ENCODE measurements around the gene GLRX. TPM values are rescaled to one million over a fixed set of nuclear protein-coding genes. Genes with fewer than 3 reads are reported as not detected.

Gene GLRX
- total RNA-seq, 1 donor from 2014 or later: 79.6 TPM

- no peak for TF ChIP-seq CTCF (IDR thresholded peaks at IDR 0.05; ENCODE audit: partially characterized antibody, unreplicated experiment)
- Mint-ChIP-seq H3K4me3 (ENCODE audit: unreplicated experiment) (no peak overlapping the region), H3K4me1 (ENCODE audit: low read depth, unreplicated experiment) (no peaks in the 10 kb centered on the region), H3K9me3 (ENCODE audit: unreplicated experiment) (peaks cover 6% of the 10 kb centered on the region), H3K36me3 (ENCODE audit: unreplicated experiment) (peaks cover 5% of the 10 kb centered on the region), H3K27ac (ENCODE audit: unreplicated experiment) (no peak overlapping the region), H3K27me3 (ENCODE audit: unreplicated experiment) (no peaks in the 10 kb centered on the region)
- no peak for DNase-seq
Measured at GRCh38 chr5:95798545-95798944, 24.0 kb downstream of the GLRX start.

GRCh38 chr5:95798048-95798447, 24.5 kb downstream of the GLRX start:
- Mint-ChIP-seq H3K27ac (ENCODE audit: unreplicated experiment) (no peak overlapping the region), H3K36me3 (ENCODE audit: unreplicated experiment) (peaks cover 5% of the 10 kb centered on the region)
- no peak for TF ChIP-seq CTCF (IDR thresholded peaks at IDR 0.05; ENCODE audit: partially characterized antibody, unreplicated experiment)

GRCh38 chr5:95797301-95797700, 25.2 kb downstream of the GLRX start:
- Mint-ChIP-seq H3K27me3 (ENCODE audit: unreplicated experiment) (no peaks in the 10 kb centered on the region), H3K9me3 (ENCODE audit: unreplicated experiment) (peaks cover 6% of the 10 kb centered on the region), H3K36me3 (ENCODE audit: unreplicated experiment) (peaks cover 5% of the 10 kb centered on the region), H3K4me3 (ENCODE audit: unreplicated experiment) (no peak overlapping the region), H3K27ac (ENCODE audit: unreplicated experiment) (no peak overlapping the region), H3K4me1 (ENCODE audit: low read depth, unreplicated experiment) (no peaks in the 10 kb centered on the region)
- DNase-seq: no peak
- no peak for TF ChIP-seq CTCF (IDR thresholded peaks at IDR 0.05; ENCODE audit: partially characterized antibody, unreplicated experiment)

More at GRCh38 chr5:95798048-95798447, 24.5 kb downstream of the GLRX start:
- Mint-ChIP-seq H3K4me1 (ENCODE audit: low read depth, unreplicated experiment) (no peaks in the 10 kb centered on the region), H3K9me3 (ENCODE audit: unreplicated experiment) (peaks cover 6% of the 10 kb centered on the region), H3K27me3 (ENCODE audit: unreplicated experiment) (no peaks in the 10 kb centered on the region), H3K4me3 (ENCODE audit: unreplicated experiment) (no peak overlapping the region)
- DNase-seq: no peak

GRCh38 chr5:95794070-95794516, 28.4 kb downstream of the GLRX start:
- Mint-ChIP-seq H3K9me3 (ENCODE audit: unreplicated experiment) (no peaks in the 10 kb centered on the region), H3K4me1 (ENCODE audit: low read depth, unreplicated experiment) (no peaks in the 10 kb centered on the region), H3K36me3 (ENCODE audit: unreplicated experiment) (no peaks in the 10 kb centered on the region), H3K4me3 (ENCODE audit: unreplicated experiment) (no peak overlapping the region), H3K27ac (ENCODE audit: unreplicated experiment) (no peak overlapping the region), H3K27me3 (ENCODE audit: unreplicated experiment) (peaks cover 1% of the 10 kb centered on the region)
- DNase-seq: no peak
- no peak for TF ChIP-seq CTCF (IDR thresholded peaks at IDR 0.05; ENCODE audit: partially characterized antibody, unreplicated experiment)

- Mint-ChIP-seq H3K27me3 (ENCODE audit: unreplicated experiment) (peaks cover 1% of the 10 kb centered on the region), H3K4me1 (ENCODE audit: low read depth, unreplicated experiment) (peaks cover 2% of the 10 kb centered on the region), H3K4me3 (ENCODE audit: unreplicated experiment) (no peak overlapping the region), H3K36me3 (ENCODE audit: unreplicated experiment) (no peaks in the 10 kb centered on the region), H3K9me3 (ENCODE audit: unreplicated experiment) (no peaks in the 10 kb centered on the region), H3K27ac (ENCODE audit: unreplicated experiment) (no peak overlapping the region)
- no peak for TF ChIP-seq CTCF (IDR thresholded peaks at IDR 0.05; ENCODE audit: partially characterized antibody, unreplicated experiment)
- no peak for DNase-seq
Measured at GRCh38 chr5:95791751-95792150, 30.8 kb downstream of the GLRX start.

All from glutamatergic neuron (in vitro differentiated cells).